Spleen (tissue), 11 donors: ENCODE data around the gene UBR4. TPM values are rescaled to one million over a fixed set of nuclear protein-coding genes. Genes with fewer than 3 reads are reported as not detected.

ENCODE experiments used
- DNase-seq: peaks from one replicate; pipeline ENCODE4 v3.0.0-alpha.2; 2020
- H3K27ac ChIP-seq, 8 donors: fragments of 200-600 bp; sonication (generic) in 7 of 8; 1 replicate in 4 of 8; 2 replicates in 4 of 8; pipeline versions ENCODE4 v1.5.0 to v1.8.0; 2016 to 2021; ENCODE audit warnings: inconsistent platforms in 4 of 8, mild to moderate bottlenecking in 4 of 8, moderate library complexity in 1 of 8
- H3K27me3 ChIP-seq, 7 donors: fragments of 200-600 bp; sonication (generic) in 6 of 7; replicated peaks in 1 of 7; 1 replicate in 4 of 7; 2 replicates in 3 of 7; pipeline versions ENCODE4 v1.5.0 to v1.8.0; 2016 to 2021; ENCODE audit warnings: inconsistent platforms in 3 of 7, mild to moderate bottlenecking in 1 of 7
- H3K36me3 ChIP-seq, 6 donors: fragments of 200-600 bp; sonication (generic) in 5 of 6; 1 replicate in 4 of 6; 2 replicates in 2 of 6; pipeline versions ENCODE4 v1.5.0 to v1.8.0; 2016 to 2021; ENCODE audit warnings: inconsistent platforms in 2 of 6
- H3K4me1 ChIP-seq, 6 donors: fragments of 200-600 bp; sonication (generic) in 5 of 6; 1 replicate in 3 of 6; 2 replicates in 3 of 6; pipeline versions ENCODE4 v1.5.0 to v1.8.0; 2016 to 2021; ENCODE audit warnings: inconsistent platforms in 3 of 6
- H3K4me3 ChIP-seq, 8 donors: fragments of 200-600 bp; sonication (generic) in 7 of 8; 1 replicate in 4 of 8; 2 replicates in 4 of 8; pipeline versions ENCODE4 v1.5.0 to v1.8.0; 2016 to 2021; ENCODE audit warnings: inconsistent platforms in 4 of 8, mild to moderate bottlenecking in 4 of 8, moderate library complexity in 2 of 8
- H3K9me3 ChIP-seq, 8 donors: fragments of 200-600 bp; sonication (generic) in 7 of 8; 1 replicate in 4 of 8; 2 replicates in 4 of 8; pipeline versions ENCODE4 v1.5.0 to v1.8.0; 2016 to 2021; ENCODE audit warnings: inconsistent platforms in 4 of 8
- CTCF ChIP-seq, 11 experiments: fragments of 200-600 bp in 7 of 11; fragments of 450-650 bp in 4 of 11; sonication (generic) in 4 of 11; IDR thresholded peaks in 8 of 11; conservative IDR thresholded peaks in 3 of 11; 1 replicate in 7 of 11; 2 replicates in 4 of 11; pipeline versions ENCODE4 v1.4.0 to v1.8.0; 2016 to 2021; ENCODE audit warnings: antibody characterized with exemption in 11 of 11, inconsistent platforms in 4 of 11, mild to moderate bottlenecking in 1 of 11
- POLR2A ChIP-seq, 3 donors: fragments of 450-650 bp; IDR thresholded peaks; one replicate each; pipeline ENCODE4 v1.5.1; 2017; ENCODE audit warnings: antibody characterized with exemption in 3 of 3, mild to moderate bottlenecking in 1 of 3
- POLR2AphosphoS5 ChIP-seq, 3 donors: sonication (generic); formaldehyde crosslinking; IDR thresholded peaks; one replicate each; pipeline ENCODE4 v1.5.1; 2017; ENCODE audit warnings: antibody characterized with exemption in 3 of 3
- WGBS, 5 donors: extraction: QIAGEN DNeasy Blood & Tissue Kit in 3 of 5; methylation state at CpG; one replicate each; pipeline versions ENCODE4 v1.1.5 to v1.1.7; 2013 to 2018; 5-methylcytosine and 5-hydroxymethylcytosine counted together
- intact Hi-C: fragments of 100-400 bp; cut with DNase I; formaldehyde crosslinking; loops from one replicate; pipeline ENCODE4 v1.15.0; 2023; ENCODE audit warnings: low total_unique reads
- polyA plus RNA-seq, 3 donors: library from polyadenylated mRNA; stranded (reverse); fragments of 200-250 nt; gene quantifications; one replicate each; pipeline ENCODE4 v1.2.1, GENCODE V29; 2013
- total RNA-seq, 7 donors: library from RNA; depleted of rRNA in 3 of 7; stranded (reverse); fragments of >200 nt in 3 of 7; fragmentation: NEBNext Ultra II Directional in 4 of 7; extraction: Animal tissue kit (Norgen Biotek cat#: 25700) in 4 of 7; gene quantifications; one replicate each; pipeline versions ENCODE4 v1.1.0 to v1.2.1, GENCODE V29; 2016 to 2021
- donor health status: healthy with polysubstance abuse.
- donor health status: DM: no; HTN: no; CAD: no; lungs with moderate emphysema.
- donor health status: DM: no; HTN: no; CAD: no.
- donor health status: Bipolar disorder and iron deficiency.
- donor health status: healthy.
- donor health status: DM: no; HTN: no; CAD: no.
- donor health status: DM: yes; HTN: yes; CAD: no.

UBR4 gene
- total and polyA plus RNA-seq, 10 donors: 72.5 to 184 (median 149) TPM

- Histone ChIP-seq H3K4me3 (no peak overlapping the region), H3K27me3 (peaks cover 0 to 63% (median 18%) of the 10 kb centered on the region in 7 donors), H3K36me3 (no peaks in the 10 kb centered on the region), H3K9me3 (no peaks in the 10 kb centered on the region), H3K27ac (no peak overlapping the region), H3K4me1 (peaks cover 0 to 21% (median 9%) of the 10 kb centered on the region in 6 donors)
- WGBS, 5 donors: 84 to 93% (median 89%) methylated on average over 11 to 14 of the region's 14 CpGs
- TF ChIP-seq POLR2AphosphoS5 (IDR thresholded peaks at IDR 0.05) (no peak), CTCF (IDR thresholded peaks at IDR 0.05 in 8 of 11, conservative IDR thresholded peaks at IDR 0.05 in 3 of 11) (no peak), POLR2A (IDR thresholded peaks at IDR 0.05) (no peak)
- DNase-seq: no peak
- intact Hi-C loops: no loop called here
Measured at GRCh38 chr1:19057182-19057779, 152.8 kb downstream of the UBR4 start.

- Histone ChIP-seq H3K27ac (no peak overlapping the region), H3K4me1 (peaks cover 0 to 21% (median 9%) of the 10 kb centered on the region in 6 donors), H3K36me3 (no peaks in the 10 kb centered on the region), H3K4me3 (no peak overlapping the region), H3K9me3 (no peaks in the 10 kb centered on the region), H3K27me3 (peaks cover 0 to 67% (median 18%) of the 10 kb centered on the region in 7 donors)
- WGBS, 5 donors: 19 to 22% (median 20%) methylated on average over 7 of the region's 7 CpGs
- TF ChIP-seq CTCF (IDR thresholded peaks at IDR 0.05 in 8 of 11, conservative IDR thresholded peaks at IDR 0.05 in 3 of 11): no peak
- no peak for TF ChIP-seq POLR2AphosphoS5 (IDR thresholded peaks at IDR 0.05)
- no peak for TF ChIP-seq POLR2A (IDR thresholded peaks at IDR 0.05)
- no peak for DNase-seq
- intact Hi-C loops: no loop called here
Measured at GRCh38 chr1:19055701-19056100, 154.4 kb downstream of the UBR4 start.

GRCh38 chr1:19055001-19055400, 155.1 kb downstream of the UBR4 start:
- Histone ChIP-seq H3K27ac (no peak overlapping the region), H3K4me1 (peaks cover 0 to 21% (median 9%) of the 10 kb centered on the region in 6 donors), H3K36me3 (no peaks in the 10 kb centered on the region), H3K27me3 (peaks cover 0 to 67% (median 18%) of the 10 kb centered on the region in 7 donors), H3K4me3 (no peak overlapping the region), H3K9me3 (no peaks in the 10 kb centered on the region)
- DNase-seq: no peak
- intact Hi-C loops: no loop called here
- 12 to 26% (median 15%) methylated on average over 11 of the region's 11 CpGs for WGBS, 5 donors
- TF ChIP-seq CTCF (IDR thresholded peaks at IDR 0.05 in 8 of 11, conservative IDR thresholded peaks at IDR 0.05 in 3 of 11) (no peak), POLR2A (IDR thresholded peaks at IDR 0.05) (no peak), POLR2AphosphoS5 (IDR thresholded peaks at IDR 0.05) (no peak)

- Histone ChIP-seq H3K9me3 (no peaks in the 10 kb centered on the region), H3K27me3 (peaks cover 0 to 67% (median 18%) of the 10 kb centered on the region in 7 donors), H3K4me3 (no peak overlapping the region), H3K4me1 (peaks cover 0 to 21% (median 9%) of the 10 kb centered on the region in 6 donors), H3K27ac (no peak overlapping the region), H3K36me3 (no peaks in the 10 kb centered on the region)
- no peak for DNase-seq
- TF ChIP-seq POLR2AphosphoS5 (IDR thresholded peaks at IDR 0.05) (no peak), CTCF (IDR thresholded peaks at IDR 0.05 in 8 of 11, conservative IDR thresholded peaks at IDR 0.05 in 3 of 11) (no peak), POLR2A (IDR thresholded peaks at IDR 0.05) (no peak)
- 57 to 68% (median 64%) methylated on average over 8 to 15 of the region's 15 CpGs; no CpG with 5 or more reads in 1 of the 5 donors for WGBS, 5 donors
- intact Hi-C loops: no loop called here
Measured at GRCh38 chr1:19054216-19054615, 155.8 kb downstream of the UBR4 start.
